KMS-11 (cell line): ENCODE measurements around the gene CHST8.

ENCODE experiments used
- H2AFZ ChIP-seq: fragments of 200-600 bp; sonication (generic); 2 replicates; pipeline ENCODE4 v1.6.1; 2016; ENCODE audit warnings: antibody characterized with exemption, mixed run types, low read depth
- H3K27ac ChIP-seq: fragments of 200-600 bp; sonication (generic); 2 replicates; pipeline ENCODE4 v1.6.1; 2016; ENCODE audit warnings: mild to moderate bottlenecking, mixed run types
- H3K27me3 ChIP-seq: fragments of 200-600 bp; sonication (generic); 2 replicates; pipeline ENCODE4 v1.6.1; 2017; ENCODE audit warnings: mild to moderate bottlenecking, low read depth, mixed run types, moderate library complexity; ENCODE audit not compliant: insufficient read depth
- H3K36me3 ChIP-seq: fragments of 200-600 bp; sonication (generic); 2 replicates; pipeline ENCODE4 v1.6.1; 2017; ENCODE audit warnings: mild to moderate bottlenecking, mixed run types; ENCODE audit not compliant: insufficient read depth
- H3K4me1 ChIP-seq: fragments of 200-600 bp; sonication (generic); 2 replicates; pipeline ENCODE4 v1.6.1; 2016; ENCODE audit warnings: mild to moderate bottlenecking, low read depth, mixed run types; ENCODE audit not compliant: poor library complexity, severe bottlenecking
- H3K4me2 ChIP-seq: fragments of 200-600 bp; sonication (generic); 2 replicates; pipeline ENCODE4 v1.7.0; 2016; ENCODE audit warnings: mild to moderate bottlenecking, mixed run types
- H3K4me3 ChIP-seq: fragments of 200-600 bp; sonication (generic); IDR thresholded peaks from 2 replicates; pipeline ENCODE4 v1.6.1; 2017; ENCODE audit warnings: low read depth, low read length, mixed read lengths; ENCODE audit not compliant: insufficient read depth
- H3K79me2 ChIP-seq: fragments of 200-600 bp; sonication (generic); 2 replicates; pipeline ENCODE4 v1.6.1; 2016; ENCODE audit warnings: low read depth, mixed run types; ENCODE audit not compliant: insufficient read depth
- H3K9ac ChIP-seq: fragments of 200-600 bp; sonication (generic); 2 replicates; pipeline ENCODE4 v1.6.1; 2016; ENCODE audit warnings: mild to moderate bottlenecking, mixed run types
- H4K20me1 ChIP-seq: fragments of 200-600 bp; sonication (generic); 2 replicates; pipeline ENCODE4 v1.6.1; 2016; ENCODE audit warnings: mild to moderate bottlenecking, mixed run types; ENCODE audit not compliant: insufficient read depth
- TF ChIP-seq, protein P1 (sequence below): fragments of 200-600 bp; sonication (generic); conservative IDR thresholded peaks from 2 replicates; pipeline ENCODE4 v1.6.1; 2017; ENCODE audit warnings: low read depth, mild to moderate bottlenecking, antibody characterized with exemption, low read length, moderate library complexity, mixed read lengths

Gene CHST8

DNA sequence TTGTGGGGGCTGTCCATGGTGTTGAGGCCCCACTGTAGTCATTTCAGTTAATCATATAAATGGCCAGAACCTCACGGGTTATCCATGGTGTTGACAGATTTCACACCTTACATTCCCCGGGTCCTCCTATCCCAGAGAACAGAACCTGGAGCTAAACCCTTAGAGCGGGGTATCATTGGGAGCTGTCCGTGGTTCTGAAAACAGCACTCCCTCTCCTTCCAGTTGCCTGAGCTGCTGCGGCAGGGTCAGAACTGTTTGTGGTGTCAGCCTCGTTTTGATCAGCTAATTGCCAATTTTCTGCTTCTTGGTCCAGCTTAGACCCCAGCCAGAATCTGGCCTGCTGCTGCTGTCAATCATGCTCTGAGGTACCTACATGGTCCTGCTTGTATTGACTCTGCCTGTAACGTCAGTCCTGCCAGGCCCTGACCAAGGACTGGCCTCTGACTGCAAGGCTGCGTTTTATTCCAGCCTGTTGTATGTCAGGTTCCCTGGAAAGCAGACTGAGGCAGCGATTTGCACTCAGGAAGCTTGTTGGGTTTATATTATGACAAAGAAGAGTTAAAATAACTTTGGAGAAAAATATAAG, 119.2 kb downstream of the CHST8 start:
- no peaks in the 10 kb centered on the region for H3K36me3 ChIP-seq
- no peak overlapping the region for H3K4me3 ChIP-seq
- H3K27me3 ChIP-seq = peaks cover 16% of the 10 kb centered on the region; the same call in 1 of the 2 replicates
- H4K20me1 ChIP-seq = no peaks in the 10 kb centered on the region
- H3K79me2 ChIP-seq = no peaks in the 10 kb centered on the region
- no peak overlapping the region for H3K27ac ChIP-seq
- H2AFZ ChIP-seq = no peak overlapping the region
- H3K9ac ChIP-seq = no peak overlapping the region
- TF ChIP-seq, protein P1, sequence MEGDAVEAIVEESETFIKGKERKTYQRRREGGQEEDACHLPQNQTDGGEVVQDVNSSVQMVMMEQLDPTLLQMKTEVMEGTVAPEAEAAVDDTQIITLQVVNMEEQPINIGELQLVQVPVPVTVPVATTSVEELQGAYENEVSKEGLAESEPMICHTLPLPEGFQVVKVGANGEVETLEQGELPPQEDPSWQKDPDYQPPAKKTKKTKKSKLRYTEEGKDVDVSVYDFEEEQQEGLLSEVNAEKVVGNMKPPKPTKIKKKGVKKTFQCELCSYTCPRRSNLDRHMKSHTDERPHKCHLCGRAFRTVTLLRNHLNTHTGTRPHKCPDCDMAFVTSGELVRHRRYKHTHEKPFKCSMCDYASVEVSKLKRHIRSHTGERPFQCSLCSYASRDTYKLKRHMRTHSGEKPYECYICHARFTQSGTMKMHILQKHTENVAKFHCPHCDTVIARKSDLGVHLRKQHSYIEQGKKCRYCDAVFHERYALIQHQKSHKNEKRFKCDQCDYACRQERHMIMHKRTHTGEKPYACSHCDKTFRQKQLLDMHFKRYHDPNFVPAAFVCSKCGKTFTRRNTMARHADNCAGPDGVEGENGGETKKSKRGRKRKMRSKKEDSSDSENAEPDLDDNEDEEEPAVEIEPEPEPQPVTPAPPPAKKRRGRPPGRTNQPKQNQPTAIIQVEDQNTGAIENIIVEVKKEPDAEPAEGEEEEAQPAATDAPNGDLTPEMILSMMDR = no peak
- no peaks in the 10 kb centered on the region for H3K4me1 ChIP-seq
- H3K4me2 ChIP-seq = no peak overlapping the region

DNA sequence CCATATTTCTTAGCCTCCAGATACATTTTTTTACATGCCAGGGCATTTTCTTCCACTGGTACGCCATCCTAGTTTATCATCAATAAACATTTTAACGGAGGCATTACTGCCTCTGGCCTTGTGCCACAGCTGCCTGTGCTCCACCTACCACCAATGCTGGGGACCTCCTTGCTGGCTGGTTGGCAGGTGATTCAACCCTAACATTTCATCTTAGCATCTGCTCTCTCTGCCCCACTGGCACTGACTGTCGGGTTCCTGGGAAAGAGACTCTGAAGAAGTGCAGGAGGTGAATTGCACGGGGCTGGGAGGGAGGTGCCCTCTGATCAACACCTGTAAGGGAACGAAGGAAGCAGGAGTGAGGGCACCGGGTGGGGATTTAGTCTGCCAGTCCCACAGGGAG, 123.5 kb downstream of the CHST8 start:
- Histone ChIP-seq H3K9ac (no peak overlapping the region), H2AFZ (no peak overlapping the region), H3K4me2 (no peak overlapping the region), H3K36me3 (no peaks in the 10 kb centered on the region), H3K27me3 (peaks cover 8% of the 10 kb centered on the region; the same call in 1 of the 2 replicates), H4K20me1 (no peaks in the 10 kb centered on the region), H3K4me1 (no peaks in the 10 kb centered on the region), H3K4me3 (no peak overlapping the region), H3K79me2 (no peaks in the 10 kb centered on the region), H3K27ac (no peak overlapping the region)
- TF ChIP-seq, protein P1 = no peak

DNA sequence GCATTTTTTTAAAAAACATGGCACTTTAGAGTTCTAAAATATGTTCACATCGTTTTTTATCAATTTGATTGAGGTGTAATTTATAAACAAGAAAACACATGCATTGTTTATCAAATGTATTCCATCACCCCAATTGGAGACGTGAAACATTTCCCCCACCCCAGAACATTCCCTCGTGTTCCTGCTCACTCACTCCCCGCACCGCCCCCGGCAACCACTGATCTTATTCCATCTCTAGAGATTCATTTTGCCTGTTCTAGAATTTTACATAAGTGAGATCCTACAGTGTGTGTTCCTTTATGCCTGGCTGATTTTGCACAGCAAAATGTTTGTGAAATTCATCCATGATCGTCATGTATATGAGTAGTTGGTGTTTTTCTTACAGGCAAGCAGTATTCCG, 124.4 kb downstream of the CHST8 start:
- no peak overlapping the region for H3K4me3 ChIP-seq
- H3K4me2 ChIP-seq = no peak overlapping the region
- H4K20me1 ChIP-seq = no peaks in the 10 kb centered on the region
- no peaks in the 10 kb centered on the region for H3K79me2 ChIP-seq
- TF ChIP-seq, protein P1 = no peak
- no peak overlapping the region for H3K27ac ChIP-seq
- H3K4me1 ChIP-seq = no peaks in the 10 kb centered on the region
- no peak overlapping the region for H3K9ac ChIP-seq
- H3K36me3 ChIP-seq = no peaks in the 10 kb centered on the region
- no peak overlapping the region for H2AFZ ChIP-seq
- H3K27me3 ChIP-seq = peaks cover 8% of the 10 kb centered on the region; the same call in 1 of the 2 replicates

DNA sequence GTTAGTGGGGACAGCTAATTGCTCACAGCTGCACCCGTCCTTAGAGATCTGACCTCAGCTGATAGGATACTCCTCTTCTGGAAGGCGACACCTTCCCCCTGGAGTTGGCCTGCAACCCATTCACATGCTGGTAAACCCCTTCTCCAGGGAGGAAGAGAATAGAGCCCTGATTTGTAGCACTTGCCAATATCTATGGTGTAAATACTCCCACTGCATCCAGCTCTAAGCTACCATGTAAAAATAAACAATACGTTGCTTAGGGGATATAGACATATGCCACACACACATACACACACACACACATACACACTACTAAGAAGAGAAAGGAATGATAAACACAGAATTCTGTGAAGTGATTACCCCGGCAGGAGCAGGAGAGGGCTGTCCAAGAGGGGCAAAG, 125.5 kb downstream of the CHST8 start:
- Histone ChIP-seq H3K4me1 (no peaks in the 10 kb centered on the region), H4K20me1 (no peaks in the 10 kb centered on the region), H3K9ac (no peak overlapping the region), H3K27ac (no peak overlapping the region), H3K4me3 (no peak overlapping the region), H2AFZ (no peak overlapping the region), H3K79me2 (no peaks in the 10 kb centered on the region), H3K4me2 (no peak overlapping the region), H3K27me3 (peaks cover 8% of the 10 kb centered on the region; the same call in 1 of the 2 replicates), H3K36me3 (no peaks in the 10 kb centered on the region)
- TF ChIP-seq, protein P1 = no peak
